LNCaP clone FGC (cell line): Measurements from ENCODE around the gene EFNA4.

ENCODE experiments used
- DNase-seq: peaks from one replicate; pipeline ENCODE4 v3.0.0-alpha.2; 2011; ENCODE audit warnings: low read depth
- H3K4me3 ChIP-seq: 2 replicates; pipeline ENCODE4 v1.5.1; 2011; ENCODE audit warnings: mild to moderate bottlenecking, low read depth, low read length, control low read depth
- TF ChIP-seq, protein P1 (sequence below): IDR thresholded peaks from 2 replicates; pipeline ENCODE4 v1.5.1; 2012; ENCODE audit warnings: mild to moderate bottlenecking; ENCODE audit not compliant: control insufficient read depth, insufficient read depth; ENCODE audit errors: extremely low read depth

Gene EFNA4

DNA sequence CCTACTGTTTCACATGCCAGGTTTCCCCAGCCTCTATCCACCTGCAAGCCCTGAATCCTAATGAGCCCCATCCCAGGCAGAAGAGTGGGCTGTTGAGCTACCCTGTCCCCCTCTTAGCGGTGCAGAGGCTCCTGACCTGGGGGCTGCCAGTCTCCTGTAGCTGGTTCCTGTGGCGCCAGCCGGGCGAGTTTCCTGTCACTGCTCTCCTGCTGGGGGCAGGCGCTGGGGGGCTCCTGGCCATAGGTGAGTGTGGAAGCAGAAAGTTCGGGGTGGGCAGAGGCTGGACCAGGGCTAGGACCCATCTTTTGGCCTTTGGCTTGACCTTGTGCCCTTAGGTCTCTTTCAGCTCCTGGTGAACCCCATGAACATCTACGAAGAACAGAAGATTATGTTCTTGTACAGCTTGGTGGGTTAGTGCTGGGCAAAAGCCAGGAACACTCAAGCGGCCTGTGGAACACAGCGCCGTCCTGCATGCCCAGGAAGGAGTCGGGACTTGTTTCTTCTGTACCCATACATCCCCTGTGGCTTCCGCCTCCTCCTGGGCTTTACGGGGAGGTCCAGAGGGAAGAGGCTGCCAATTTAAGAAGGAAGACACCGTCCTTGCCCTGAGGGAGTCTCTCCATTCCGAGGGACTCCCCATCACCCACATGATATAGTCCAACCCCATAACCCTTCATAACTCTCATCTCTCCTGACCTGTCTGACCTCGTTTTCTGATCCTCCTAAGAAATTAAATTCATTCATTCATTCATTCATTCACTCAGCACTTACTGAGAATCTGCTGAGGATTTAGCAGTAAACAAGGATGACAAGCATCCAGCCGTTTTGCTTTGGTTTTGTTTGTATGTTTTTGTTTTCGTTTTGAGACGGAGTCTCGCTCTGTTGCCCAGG lies 29.0 kb upstream of the EFNA4 start:
- TF ChIP-seq, protein P1, sequence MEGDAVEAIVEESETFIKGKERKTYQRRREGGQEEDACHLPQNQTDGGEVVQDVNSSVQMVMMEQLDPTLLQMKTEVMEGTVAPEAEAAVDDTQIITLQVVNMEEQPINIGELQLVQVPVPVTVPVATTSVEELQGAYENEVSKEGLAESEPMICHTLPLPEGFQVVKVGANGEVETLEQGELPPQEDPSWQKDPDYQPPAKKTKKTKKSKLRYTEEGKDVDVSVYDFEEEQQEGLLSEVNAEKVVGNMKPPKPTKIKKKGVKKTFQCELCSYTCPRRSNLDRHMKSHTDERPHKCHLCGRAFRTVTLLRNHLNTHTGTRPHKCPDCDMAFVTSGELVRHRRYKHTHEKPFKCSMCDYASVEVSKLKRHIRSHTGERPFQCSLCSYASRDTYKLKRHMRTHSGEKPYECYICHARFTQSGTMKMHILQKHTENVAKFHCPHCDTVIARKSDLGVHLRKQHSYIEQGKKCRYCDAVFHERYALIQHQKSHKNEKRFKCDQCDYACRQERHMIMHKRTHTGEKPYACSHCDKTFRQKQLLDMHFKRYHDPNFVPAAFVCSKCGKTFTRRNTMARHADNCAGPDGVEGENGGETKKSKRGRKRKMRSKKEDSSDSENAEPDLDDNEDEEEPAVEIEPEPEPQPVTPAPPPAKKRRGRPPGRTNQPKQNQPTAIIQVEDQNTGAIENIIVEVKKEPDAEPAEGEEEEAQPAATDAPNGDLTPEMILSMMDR: no peak
- DNase-seq: no peak
- H3K4me3 ChIP-seq: no peak overlapping the region

DNA sequence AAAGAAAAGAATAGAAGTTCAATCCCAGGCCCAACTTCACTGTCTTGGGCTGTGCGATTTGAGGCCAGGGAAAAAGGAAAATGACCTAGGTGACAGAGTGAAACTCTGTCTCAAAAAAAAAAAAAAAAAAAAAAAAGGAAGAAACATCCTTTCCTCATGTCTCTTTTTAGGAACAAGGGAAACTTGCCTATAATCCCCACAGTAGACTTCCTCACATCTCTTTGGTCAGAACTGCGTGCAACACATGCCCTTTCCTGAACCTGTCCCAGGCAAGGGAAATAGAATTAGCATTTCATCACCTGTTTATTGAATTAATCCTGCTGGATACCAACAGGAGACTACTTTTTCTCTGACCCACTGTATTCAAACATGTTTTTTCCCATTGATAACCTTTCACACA lies 27.6 kb upstream of the EFNA4 start:
- H3K4me3 ChIP-seq: no peak overlapping the region
- TF ChIP-seq, protein P1: no peak
- DNase-seq: no peak

DNA sequence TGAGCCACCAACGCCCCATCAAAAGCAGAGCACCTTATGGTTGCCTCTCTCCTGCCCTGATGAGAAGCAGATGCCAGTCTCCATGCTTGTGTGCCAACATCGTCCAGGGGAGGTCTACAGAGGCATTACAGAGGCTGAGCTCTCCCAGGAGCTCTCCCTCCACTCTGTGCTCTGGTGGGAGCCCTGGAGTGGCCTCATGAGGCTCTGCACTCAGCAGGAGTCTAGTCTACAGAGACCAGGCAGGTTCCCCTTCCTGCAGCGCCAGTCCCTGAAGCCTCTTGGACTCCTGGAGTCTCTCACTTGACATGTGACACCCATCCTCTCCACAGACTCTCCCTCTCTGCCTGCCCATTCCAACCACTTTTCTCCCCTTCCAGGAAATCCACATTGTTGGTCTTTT lies 26.5 kb upstream of the EFNA4 start:
- no peak overlapping the region for H3K4me3 ChIP-seq
- TF ChIP-seq, protein P1: no peak
- DNase-seq: no peak

DNA sequence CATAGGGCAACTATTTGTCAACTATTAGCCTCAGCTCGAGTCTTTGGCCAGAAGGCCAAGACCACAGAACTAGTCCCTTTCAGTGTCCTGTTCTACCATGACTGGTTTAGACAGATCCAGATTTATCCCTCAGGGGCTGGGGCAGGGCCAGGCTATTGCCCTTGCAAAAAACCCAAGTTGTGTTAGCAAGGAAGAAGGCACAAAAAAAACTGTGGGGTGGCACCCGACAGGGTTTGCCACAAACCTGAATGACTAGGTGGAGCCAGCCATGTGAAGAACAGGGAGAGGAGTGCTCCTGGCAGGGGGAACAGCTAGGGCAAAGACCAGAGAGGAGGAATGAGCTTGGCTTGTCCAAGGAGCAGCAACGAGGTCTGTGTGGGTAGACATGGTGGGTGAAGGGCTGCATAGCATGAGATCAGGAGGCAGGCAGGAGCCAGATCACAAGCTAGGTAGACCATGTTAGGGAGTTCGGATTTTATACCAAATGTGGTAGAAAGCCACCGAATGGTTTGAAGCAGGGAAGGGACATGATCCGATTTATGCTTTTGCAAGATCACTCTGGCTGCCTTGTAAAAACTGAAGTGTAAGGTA lies 25.6 kb upstream of the EFNA4 start:
- TF ChIP-seq, protein P1: no peak
- no peak overlapping the region for H3K4me3 ChIP-seq
- DNase-seq: no peak

DNA sequence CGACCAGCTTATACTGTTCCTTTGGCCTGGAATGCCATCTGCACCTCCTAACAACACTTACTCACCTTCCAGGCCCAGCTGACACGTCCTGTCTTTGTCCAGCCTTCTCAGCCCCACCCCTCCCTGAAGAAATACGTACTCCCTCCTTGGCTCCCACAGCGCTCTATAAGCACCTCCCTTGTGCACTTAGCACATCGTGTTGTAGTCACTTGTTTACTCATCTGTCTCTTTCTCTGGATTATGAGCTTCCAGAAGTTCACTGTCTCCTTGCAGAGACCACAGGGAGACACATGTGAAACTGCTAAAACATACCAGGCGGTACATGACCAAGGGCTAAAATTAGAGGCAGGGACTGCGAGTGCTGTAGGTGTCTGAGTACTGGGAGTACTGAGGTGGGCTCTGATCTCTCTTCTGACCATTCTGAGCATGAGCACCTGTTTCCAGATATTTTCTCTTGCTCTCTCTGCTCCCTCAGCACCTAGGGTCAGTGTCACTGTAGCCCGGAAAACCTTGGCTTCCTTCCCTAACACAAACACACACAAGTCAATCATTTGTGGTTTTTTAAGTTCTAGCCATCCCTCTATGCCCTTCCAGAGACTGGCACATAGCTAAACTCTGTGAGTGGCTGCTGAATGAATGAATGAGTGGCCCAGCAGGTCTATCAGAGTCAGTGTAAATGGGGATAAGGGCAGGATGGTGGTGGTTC lies 24.8 kb upstream of the EFNA4 start:
- peak; percentile 90 for DNase-seq
- TF ChIP-seq, protein P1: no peak

DNA sequence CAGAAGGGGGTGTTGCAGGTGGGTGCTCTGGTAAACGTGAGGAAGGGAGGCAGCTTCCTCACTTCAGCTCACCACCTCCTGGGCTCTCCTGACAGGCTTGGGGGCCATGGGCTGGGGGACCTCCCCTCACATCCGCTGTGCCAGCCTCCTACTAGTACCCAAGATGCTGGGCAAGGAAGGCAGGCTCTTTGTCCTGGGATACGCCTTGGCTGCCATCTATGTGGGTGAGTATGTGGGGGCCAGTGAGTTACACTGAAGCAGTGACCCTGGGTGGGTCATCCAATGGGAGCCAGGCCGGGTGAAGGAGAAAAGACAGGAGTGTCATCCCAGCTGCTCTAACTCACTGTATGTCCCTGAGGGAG lies 24.3 kb upstream of the EFNA4 start:
- peak overlapping the region; percentile 26 for H3K4me3 ChIP-seq
- TF ChIP-seq, protein P1: no peak
- DNase-seq: no peak

More for the DNA sequence above, 24.8 kb upstream of the EFNA4 start:
- H3K4me3 ChIP-seq: peak overlapping the region; percentile 26
